A172 (cell line): ENCODE data around the gene NEMP2. TPM values are rescaled to one million over a fixed set of nuclear protein-coding genes. Genes with fewer than 3 reads are reported as not detected.
A peak's percentile ranks its signal among the peaks of the same experiment; 100 is the strongest.

Source experiments
- DNase-seq: peaks from one replicate; pipeline ENCODE4 v3.0.0-alpha.2; 2015; ENCODE audit warnings: low spot score
- total RNA-seq: library from RNA; depleted of rRNA; stranded (reverse); fragments of >200 nt; shearing (Covaris generic); gene quantifications from 2 replicates; pipeline ENCODE4 v1.2.3, GENCODE V29; 2014; rRNA removed

NEMP2 gene, protein sequence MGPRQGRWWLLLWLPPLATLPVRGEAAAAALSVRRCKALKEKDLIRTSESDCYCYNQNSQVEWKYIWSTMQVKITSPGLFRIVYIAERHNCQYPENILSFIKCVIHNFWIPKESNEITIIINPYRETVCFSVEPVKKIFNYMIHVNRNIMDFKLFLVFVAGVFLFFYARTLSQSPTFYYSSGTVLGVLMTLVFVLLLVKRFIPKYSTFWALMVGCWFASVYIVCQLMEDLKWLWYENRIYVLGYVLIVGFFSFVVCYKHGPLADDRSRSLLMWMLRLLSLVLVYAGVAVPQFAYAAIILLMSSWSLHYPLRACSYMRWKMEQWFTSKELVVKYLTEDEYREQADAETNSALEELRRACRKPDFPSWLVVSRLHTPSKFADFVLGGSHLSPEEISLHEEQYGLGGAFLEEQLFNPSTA
- total RNA-seq = 7.4 and 19.8 TPM in 2 replicates

DNA sequence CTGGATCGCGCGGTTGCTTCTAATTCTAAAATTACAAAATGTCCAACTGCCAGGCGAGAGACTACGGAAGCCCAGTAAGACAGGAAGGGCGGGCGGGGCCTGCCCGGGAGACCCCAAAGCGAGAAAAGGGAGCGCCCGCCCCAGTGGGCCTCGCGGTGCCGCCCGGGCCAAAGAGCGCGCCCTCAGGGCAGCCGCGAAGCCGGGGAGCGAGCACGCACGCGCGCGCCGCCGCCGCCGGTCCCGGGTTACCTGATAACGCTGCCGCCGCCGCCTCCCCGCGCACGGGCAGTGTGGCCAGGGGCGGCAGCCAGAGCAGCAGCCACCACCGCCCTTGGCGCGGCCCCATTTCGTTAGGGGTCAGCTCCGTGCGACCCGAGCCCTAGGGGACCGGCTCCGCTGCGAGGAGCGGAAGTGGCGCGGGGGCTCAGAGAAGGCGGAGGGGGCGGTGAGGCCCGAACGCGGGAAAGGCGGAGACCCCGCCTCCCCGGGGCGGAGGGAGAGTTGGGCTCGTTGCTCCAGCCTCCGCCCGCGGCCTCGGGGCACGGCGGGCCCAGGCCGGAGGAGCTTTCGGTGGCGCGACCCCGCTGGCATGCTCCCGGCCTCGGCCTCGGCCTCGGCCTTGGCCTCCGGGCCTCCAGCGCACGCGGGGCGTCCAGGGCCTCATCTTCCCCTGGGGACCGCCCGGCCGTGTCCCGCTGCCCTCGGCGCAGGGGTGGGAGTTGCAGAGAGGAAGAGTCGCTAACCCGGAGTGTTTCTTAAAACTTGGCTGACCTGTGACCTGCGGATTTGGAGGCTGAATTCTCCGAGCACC, at the start of gene NEMP2:
TSS of gene NEMP2 (minus strand) at position 413 of the 811 bp plus-strand sequence. CDS start at position 346, 67 bp downstream.
- peak; percentile 65 for DNase-seq

DNA sequence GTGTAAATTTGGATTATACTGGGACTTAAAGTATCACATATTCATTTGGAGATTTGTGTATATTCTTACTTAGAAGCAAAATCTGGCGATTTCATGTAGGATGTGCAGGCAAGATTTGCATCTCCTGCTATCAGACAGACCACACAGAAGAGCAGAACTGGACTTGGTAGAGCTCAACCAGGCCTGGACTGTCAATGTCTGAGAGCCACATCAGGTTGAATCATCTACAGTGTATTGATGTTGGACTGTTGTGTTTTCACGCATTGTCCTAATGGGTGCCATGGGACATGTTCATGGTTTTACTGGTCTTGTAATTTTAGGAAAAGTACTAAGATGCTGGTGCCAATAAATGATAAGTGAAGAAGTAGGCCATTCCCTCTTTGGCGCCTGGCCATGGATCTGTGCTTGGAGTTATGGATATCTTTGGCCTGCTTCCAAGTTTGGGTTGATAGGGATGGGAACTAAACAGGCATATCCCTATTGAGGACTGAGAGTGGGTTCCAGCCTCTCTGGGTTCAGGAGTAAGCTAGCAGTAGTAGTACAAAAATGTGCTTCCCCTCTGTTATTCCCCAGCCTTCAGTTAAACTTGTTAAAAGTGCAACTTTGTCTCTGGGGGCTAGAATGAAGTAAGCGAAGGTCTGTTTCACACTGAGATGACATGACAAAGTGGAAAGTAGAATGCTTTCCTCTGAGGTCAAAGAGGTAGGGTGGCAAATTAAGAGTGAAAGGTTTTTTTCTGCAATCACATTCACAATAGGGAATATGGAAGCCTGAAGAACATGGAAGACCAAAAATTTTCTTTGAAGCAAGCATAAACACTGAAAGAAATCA, 49.2 kb upstream of the NEMP2 start:
- DNase-seq = no peak

DNA sequence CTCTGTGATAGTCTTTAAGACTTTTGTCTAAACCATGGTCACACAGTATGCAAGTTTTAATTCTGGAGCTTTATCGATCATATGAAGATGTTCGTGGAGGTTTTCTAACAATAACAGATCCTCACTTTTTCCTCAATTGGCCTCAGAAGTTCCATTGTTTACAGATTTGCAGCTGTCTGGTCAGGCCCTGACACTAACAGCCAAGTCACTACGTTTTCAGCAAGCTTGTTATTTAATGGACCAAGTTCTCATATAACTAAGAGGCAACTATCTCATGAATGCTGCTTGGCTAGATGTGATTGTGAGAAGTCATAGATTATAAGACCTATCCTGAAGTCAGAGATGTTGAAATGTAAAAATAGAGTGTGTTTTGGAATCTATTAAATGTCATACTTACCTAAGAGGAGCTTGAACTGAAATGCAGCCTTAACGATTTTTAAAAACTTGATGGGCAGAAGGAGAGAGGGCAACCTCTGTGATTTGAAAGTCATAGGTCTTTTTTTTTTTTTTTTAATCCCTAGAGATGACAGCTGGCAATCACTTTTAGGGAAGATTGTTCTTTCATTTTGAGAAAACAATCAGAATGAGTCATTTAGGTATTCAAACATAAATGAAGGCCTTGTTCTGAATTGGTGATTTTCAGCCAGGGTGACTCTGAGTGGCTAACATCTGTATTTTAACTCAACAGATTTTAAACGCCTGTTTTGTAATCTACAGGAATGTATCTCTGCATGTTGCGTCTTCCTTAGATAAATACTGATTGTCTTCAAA, 48.4 kb upstream of the NEMP2 start:
- DNase-seq = no peak

DNA sequence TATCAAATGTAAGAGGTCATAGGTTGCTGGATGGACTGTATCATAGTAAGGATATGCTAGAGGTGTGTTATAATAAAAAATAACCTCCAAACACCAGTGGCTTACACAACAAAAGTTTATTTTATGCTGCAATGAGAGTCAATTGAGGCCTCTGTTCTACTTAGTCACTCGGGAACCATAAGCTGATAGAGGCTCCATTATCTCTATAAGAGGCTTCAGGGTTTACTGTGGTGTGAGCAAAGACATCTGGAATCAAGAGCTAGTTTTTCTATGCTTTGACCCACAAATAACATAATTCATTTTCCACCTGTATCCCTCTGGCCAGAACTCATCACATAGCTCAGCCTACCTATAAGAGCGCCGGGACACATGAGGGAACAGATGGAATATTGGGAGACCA, 47.5 kb upstream of the NEMP2 start:
- no peak for DNase-seq

DNA sequence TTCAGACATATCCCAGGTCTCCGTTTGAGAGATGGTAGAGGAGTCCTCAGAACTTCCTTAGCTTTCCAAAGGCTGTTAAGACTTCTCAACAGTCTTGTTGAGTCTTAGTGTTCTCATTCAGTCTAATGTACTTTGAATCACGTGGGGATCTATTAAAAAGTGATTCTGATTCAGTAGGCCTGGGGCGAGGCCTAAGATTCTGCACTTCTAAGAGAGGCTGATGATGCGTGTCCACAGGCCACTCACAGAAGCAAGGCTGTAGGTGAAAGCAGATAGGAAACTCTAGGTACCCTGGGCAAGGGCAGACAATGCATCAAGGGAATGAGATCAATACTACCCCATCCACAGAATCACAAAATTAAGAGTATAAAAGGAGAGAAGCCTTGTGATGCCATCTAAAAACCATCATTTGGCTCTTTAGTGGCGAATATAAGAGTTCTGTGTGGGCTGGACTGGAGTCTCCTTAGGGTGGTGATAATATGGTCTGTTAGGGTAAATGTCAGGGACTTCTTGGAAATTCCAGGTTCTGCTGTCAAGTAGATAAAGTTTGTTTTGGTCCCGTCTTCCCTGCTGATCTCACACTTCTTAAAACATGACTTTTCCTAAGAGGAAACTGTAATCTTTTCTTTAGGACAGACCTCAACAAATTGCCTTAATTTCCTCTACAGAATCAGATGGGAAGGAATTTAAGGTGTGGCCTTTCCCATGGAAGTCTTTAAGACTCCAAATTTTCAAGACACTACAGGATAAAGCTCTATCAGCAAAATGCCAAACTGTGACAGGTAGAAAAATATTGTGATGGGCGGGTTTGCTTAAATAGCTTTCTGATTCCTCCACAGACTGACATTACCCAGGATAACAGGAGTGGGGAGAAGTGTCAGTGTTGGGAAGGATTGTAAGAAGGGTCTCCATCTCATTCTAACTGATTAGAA, 45.7 kb upstream of the NEMP2 start:
- DNase-seq = no peak

DNA sequence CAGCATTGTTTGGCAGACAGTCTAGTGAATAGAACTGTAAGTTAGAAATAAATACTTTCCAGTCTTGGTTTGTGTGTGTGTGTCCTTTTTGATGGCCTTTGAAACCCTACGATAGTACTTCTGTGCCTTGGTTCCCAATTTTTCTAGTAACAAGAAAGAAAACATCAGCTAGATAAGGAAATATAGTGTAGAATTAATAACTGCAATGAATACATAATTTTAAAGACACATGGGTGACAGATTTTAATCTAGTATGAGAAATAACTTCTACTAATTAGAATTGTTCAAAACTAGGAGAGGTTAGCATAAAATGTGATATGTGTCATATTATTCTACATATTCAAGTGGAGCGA, 44.5 kb upstream of the NEMP2 start:
- no peak for DNase-seq

DNA sequence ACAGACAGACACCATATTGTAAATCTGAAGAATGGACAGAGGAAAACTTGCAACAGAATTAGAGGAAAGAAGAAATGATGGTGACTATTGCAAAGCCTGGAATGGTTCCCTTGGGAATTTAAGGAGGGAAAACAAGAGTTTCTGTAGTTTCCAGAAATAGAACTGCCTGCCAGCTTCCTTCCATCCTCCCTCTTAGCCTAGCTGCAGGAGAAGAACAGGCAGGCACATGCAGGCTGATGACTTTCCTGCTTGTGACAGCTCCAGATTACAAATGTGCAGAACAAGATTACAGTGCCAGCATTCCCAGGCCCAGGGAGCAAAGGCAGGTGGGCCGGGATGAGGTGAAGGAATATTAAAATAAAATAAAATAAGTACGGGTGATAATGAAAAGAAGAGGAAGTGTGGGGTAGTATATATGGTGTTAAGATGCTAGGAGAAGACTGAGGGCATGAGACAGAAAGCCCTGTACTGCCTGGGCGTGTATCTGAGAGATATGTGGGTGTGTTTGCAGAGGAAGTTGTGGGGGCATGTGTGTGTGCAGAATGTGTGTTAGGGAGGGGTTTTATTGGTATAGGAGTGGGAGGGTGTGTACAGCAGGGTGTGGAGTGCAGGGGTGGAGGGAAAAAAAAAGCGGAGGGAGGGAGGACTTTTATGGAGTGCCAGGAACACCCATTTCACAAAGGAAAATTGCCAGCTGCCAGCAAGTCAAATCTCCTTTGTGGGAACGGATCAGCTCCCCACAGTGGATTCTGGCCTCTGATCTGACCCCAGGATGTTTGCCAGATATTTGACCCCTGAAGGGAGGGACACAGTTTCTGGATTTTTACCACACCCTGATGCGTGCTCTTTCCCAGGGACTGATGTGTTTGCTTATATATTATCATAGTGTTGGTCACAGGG, 43.9 kb upstream of the NEMP2 start:
- peak; percentile 21 for DNase-seq

DNA sequence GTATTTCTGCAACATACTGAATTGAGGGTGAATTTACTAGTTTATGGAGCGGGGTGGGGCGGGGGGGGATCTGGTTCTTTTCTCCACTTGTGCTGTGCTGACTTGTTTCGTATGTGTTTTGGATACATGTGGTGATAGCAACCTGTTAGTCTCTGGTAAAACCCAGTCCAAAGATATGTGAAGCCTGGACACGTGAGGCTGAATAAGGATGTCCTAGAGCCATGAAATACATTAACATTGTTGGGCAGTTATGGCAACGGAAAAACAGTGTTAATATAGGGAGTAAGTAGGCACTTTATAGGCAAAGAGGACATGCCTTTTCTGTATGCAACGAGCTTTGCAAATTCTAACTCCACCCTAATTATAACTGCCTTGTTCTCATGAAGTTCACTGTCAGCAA, 42.1 kb upstream of the NEMP2 start:
- DNase-seq = no peak

DNA sequence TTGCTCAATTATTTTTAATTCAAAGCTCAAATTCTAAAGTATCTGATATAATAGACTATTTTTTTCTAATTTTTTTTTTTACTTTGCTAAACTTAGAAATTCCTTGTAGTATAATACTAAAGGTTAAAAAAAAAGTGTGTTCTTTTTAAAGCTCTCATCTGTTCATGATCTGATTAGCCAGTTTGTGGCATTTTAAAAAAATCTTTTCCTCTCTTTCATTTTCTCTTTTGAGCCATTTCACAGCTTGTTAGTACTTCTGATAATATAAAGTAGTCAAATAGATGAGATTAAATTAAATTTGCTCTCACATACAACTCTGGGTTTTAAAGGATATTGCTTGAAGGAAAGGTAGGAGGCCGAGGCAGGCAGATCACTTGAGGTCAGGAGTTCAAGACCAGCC, 40.7 kb upstream of the NEMP2 start:
- DNase-seq = no peak

DNA sequence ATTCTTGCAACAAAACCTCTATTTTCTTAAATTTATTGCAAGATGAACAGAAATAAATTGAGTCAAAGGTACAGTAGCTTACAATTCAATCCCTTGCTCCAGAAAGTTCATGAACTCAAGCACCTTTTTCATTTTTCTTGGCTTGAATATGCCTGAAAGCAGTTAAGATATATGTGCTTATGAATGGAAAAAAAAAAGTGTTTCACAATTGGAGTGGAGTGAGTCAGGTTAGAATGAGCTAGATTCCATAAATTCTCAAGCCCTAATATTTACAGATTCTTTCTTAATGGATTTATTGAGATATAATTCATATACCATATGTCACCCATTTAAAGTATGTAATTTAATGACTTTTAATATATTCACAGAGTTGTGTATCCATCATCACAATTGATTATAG, 39.6 kb upstream of the NEMP2 start:
- DNase-seq = no peak

DNA sequence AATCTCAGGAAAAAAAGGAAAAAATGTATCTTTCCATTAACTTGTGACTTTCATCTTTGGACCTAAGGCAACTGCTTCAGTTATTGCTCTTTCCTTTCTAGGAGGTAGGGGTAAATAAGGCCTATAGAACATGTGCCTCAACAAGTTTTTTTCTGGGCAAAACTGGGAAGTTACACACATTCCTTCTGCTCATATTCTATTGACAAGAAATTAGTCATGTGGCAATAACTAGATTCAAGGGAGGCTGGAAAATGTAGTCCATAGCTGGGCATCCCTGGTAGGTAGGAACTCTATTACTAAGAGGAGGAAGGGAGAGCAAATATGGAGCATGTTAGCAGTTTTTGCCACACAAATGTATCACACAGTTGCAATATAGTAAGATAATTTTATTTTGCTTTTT, 37.7 kb upstream of the NEMP2 start:
- DNase-seq = no peak

DNA sequence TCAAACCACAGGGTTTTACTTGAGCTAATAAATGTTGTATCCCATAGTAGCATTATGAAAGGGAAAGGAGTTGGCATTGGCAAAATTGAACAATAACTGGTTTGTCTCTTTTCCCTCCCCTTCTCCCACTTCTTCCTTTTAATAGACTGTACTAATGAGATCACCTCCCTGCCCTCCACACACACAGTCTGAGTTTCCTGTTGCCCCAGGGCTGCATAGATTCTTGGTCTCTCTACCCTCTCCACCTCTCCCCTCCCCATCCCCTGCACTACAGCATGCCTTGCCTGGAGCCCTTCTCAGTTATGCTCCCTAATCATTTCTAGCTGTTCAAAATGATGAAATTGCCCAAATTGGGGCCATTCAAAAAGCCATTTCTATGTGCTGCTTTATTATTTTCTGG, 37.2 kb upstream of the NEMP2 start:
- no peak for DNase-seq

DNA sequence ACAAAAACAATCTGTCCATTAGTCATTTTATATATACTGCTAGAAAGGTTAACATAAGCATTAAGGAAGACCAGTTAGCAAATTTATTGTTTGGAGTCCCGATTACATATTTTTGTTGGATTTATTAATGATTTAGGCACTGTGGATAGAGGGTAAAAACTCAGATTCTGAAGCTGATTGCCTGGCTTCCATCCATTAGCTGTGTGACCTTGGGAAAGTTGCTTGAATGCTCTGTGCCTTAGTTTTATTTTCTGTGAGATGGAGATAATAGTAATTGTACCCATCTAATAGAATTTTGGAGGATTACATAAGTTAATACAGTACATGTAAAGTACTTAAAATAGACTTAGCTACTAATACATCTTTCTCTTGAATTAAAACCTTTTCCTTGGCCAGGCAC, 36.3 kb upstream of the NEMP2 start:
- no peak for DNase-seq

DNA sequence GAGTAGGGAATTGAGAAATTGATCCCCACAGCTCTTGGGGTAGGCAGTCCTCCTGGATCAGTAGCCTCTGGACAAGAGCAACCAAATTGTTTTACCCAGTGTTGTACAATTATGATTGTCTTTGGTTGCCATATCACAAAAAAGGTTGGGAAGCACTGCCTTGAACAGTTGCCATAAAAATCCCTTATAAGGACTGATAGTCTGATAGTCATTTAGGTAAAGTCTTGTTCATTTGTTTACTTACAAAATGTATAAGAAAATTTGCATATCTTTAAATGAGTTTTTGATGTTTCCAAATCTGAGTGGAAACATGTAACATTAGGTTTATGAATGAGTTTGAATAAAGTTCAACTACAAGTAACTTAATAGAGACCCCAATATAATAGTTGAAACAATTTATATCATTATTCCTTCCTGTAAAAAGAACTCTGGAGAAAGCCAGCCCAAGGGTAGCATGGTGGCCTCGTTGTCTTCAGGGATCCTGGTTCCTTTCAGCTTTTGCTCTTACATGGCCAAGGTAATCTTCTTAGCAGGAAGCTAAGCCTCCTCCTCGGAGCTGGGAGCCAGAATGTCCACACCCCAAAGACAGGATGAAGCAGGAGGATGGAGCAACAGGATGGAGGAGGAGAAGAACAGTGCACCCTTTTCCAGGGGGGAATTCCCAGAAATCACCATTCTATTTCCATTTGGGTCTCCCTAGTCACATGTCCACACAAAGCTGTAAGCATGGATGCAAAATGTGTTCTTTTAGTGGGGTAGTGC, 35.7 kb upstream of the NEMP2 start:
- DNase-seq = no peak

DNA sequence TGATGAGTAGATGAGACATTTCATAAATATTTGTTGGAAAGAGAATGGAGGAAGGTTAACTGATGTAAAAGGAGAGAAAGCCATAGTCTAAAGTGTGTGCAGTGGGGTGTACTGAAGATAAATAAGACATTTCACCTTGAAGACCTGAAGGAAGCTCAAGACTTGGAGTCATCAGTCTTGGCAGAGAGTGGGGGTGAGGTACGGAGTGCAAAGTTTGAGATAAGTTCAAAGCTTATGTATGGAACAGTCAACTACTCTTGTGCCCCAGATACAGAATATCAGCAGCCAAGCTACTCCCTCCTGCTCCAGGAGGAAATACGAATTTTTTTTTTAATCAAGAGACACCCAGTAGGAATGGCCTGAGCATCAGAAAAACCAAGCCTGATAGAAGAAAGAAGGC, 30.3 kb upstream of the NEMP2 start:
- no peak for DNase-seq

DNA sequence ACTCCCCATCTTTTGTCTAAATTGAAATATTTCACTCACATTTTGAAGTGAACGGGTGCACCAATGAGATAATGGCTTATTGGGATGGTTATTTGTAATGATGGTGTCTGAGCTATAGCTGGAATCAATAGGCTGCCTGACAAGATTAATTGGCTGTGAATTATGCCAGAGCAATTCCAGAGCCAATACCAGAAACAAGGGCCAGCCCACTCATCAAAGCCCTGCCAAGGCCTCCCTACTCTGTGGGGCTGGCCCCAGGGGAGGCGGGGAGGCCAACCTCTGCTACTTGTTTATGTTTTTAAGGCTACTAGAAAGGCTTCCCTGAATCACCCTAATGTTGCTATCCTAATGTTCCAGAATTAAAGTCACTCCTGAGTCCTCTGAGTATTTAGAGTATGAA, 29.1 kb upstream of the NEMP2 start:
- no peak for DNase-seq

DNA sequence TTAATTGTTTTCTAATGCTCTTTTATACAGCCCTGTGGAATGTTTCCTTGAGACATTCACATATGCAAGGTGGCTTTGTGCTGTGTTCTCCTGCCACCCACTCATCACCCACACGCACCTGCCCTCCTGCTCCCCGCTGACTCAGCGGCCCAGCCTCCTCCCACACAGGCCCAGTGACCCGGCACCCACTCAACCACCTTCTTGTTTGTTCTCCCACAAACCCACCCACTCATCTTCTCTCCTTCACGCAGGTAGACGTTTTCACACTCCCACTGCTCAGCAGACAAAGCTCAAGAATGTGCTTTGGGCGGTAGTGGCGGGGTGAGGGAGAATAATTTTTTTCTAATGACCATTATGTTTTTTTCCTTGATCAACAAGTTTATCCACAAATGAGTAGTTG, 28.6 kb upstream of the NEMP2 start:
- no peak for DNase-seq

DNA sequence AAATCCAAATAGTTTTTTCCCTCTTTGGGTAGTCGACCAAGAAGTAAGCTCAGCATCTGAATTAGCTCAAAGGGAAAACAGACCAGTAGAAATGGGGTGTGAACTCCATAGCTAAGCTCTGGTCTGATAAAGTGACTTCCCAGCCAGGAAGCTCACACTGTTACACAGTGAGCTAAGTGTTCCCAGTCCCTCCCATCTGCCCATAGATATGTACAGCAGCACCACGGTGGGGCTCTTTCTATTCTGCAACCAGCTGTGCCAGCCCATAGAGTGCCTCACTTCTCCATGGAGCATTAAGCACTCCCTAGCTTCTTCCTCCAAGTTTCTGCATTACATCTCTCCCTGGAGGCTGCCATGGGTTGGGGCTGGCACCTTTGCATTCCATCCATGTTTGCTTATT, 27.6 kb upstream of the NEMP2 start:
- DNase-seq = no peak

DNA sequence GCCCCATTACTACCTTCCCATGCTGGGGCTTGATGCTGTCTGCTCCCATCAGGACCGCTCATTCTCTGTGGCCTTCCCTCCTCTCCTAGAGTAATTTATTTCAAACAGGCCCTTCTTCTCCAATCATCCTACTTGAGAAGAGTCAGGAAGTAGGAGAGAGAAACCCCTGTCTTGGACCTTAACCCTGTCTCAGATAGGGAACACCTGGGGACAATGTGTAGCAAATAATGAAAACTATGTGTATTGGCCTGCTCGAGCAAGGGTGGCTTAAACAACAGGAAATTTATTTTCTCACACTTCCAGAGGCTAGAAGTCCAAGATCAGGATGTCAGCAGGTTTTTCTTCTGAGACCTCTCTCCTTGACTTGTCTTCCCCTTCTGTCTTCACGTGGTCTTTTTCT, 26.6 kb upstream of the NEMP2 start:
- DNase-seq = no peak
